ENCODE data around the gene OR8G5.

OR8G5 gene

GRCh38 chr11:124274000-124274399 is 17.8 kb downstream of the OR8G5 start:
- Histone ChIP-seq H3K14ac (ENCODE audit: low read length in 2 of 2) (no peak overlapping the region), H3K4me1 (ENCODE audit: control insufficient read depth, insufficient read depth, low read depth, low read length) (no peaks in the 10 kb centered on the region), H3K23ac (ENCODE audit: low read length in 2 of 2) (no peak overlapping the region), H2BK12ac (ENCODE audit: low read length in 2 of 2) (no peak overlapping the region), H3K27me3 (ENCODE audit: control insufficient read depth in 1 of 2, insufficient read depth in 1 of 2, low read length in 2 of 2) (no peaks in the 10 kb centered on the region), H3K18ac (ENCODE audit: low read depth in 1 of 2, low read length in 2 of 2) (peak overlapping the region in 1 of 2 experiments; percentile 24), H2AK5ac (ENCODE audit: low read length, severe bottlenecking) (no peak overlapping the region), H2BK5ac (ENCODE audit: low read depth, low read length, poor library complexity, severe bottlenecking) (no peak overlapping the region), H3K4ac (ENCODE audit: low read depth in 1 of 2, low read length in 2 of 2) (no peak overlapping the region), H2BK15ac (ENCODE audit: low read depth, poor library complexity, severe bottlenecking) (no peak overlapping the region), H3K79me1 (replicated peaks; ENCODE audit: low read length, poor library complexity, severe bottlenecking) (no peaks in the 10 kb centered on the region), H3K9me3 (ENCODE audit: control insufficient read depth, low read length) (no peaks in the 10 kb centered on the region), H2BK120ac (ENCODE audit: low read depth, low read length) (no peak overlapping the region), H4K91ac (ENCODE audit: low read length) (peak overlapping the region; percentile 30), H3K9ac (ENCODE audit: low read length) (no peak overlapping the region), H4K8ac (ENCODE audit: low read length) (no peak overlapping the region), H3K27ac (ENCODE audit: low read length, poor library complexity, severe bottlenecking) (no peak overlapping the region), H2AFZ (ENCODE audit: low read depth, low read length) (no peak overlapping the region), H3K36me3 (ENCODE audit: control insufficient read depth in 1 of 2, insufficient read depth in 2 of 2, low read depth in 1 of 2, low read length in 2 of 2) (no peaks in the 10 kb centered on the region), H3K4me2 (ENCODE audit: low read length, poor library complexity, severe bottlenecking) (no peak overlapping the region), H3K4me3 (ENCODE audit: insufficient read depth in 1 of 2, low read depth in 1 of 2, low read length in 2 of 2) (no peak overlapping the region)
- DNase-seq: no peak
- WGBS: 83% methylated on average over 2 of the region's 2 CpGs

GRCh38 chr11:124276081-124276480 is 19.9 kb downstream of the OR8G5 start:
- Histone ChIP-seq H4K8ac (ENCODE audit: low read length) (no peak overlapping the region), H3K27me3 (ENCODE audit: control insufficient read depth in 1 of 2, insufficient read depth in 1 of 2, low read length in 2 of 2) (no peaks in the 10 kb centered on the region), H2BK120ac (ENCODE audit: low read depth, low read length) (no peak overlapping the region)

GRCh38 chr11:124277207-124277606 is 21.0 kb downstream of the OR8G5 start:
- H3K9me3 ChIP-seq (ENCODE audit: control insufficient read depth, low read length): peaks cover 3% of the 10 kb centered on the region
- peak overlapping the region; percentile 71 to 99 for H2BK12ac ChIP-seq (ENCODE audit: low read length in 2 of 2)
- H3K4me3 ChIP-seq (ENCODE audit: insufficient read depth in 1 of 2, low read depth in 1 of 2, low read length in 2 of 2): no peak overlapping the region
- no peaks in the 10 kb centered on the region for H3K79me1 ChIP-seq (replicated peaks; ENCODE audit: low read length, poor library complexity, severe bottlenecking)
- H2AFZ ChIP-seq (ENCODE audit: low read depth, low read length): no peak overlapping the region
- no peak overlapping the region for H3K27ac ChIP-seq (ENCODE audit: low read length, poor library complexity, severe bottlenecking)
- H3K23ac ChIP-seq (ENCODE audit: low read length in 2 of 2): no peak overlapping the region
- no peak overlapping the region for H3K4me2 ChIP-seq (ENCODE audit: low read length, poor library complexity, severe bottlenecking)
- no peaks in the 10 kb centered on the region for H3K27me3 ChIP-seq (ENCODE audit: control insufficient read depth in 1 of 2, insufficient read depth in 1 of 2, low read length in 2 of 2)
- peak overlapping the region; percentile 88 to 99 for H3K18ac ChIP-seq (ENCODE audit: low read depth in 1 of 2, low read length in 2 of 2)
- 87% methylated on average over 3 of the region's 3 CpGs for WGBS
- no peaks in the 10 kb centered on the region for H3K4me1 ChIP-seq (ENCODE audit: control insufficient read depth, insufficient read depth, low read depth, low read length)
- H4K91ac ChIP-seq (ENCODE audit: low read length): peak overlapping the region; percentile 99
- peak overlapping the region; percentile 80 for H2BK120ac ChIP-seq (ENCODE audit: low read depth, low read length)
- H3K14ac ChIP-seq (ENCODE audit: low read length in 2 of 2): peak overlapping the region in 1 of 2 experiments; percentile 96
- peak overlapping the region; percentile 89 for H2BK15ac ChIP-seq (ENCODE audit: low read depth, poor library complexity, severe bottlenecking)
- H2BK5ac ChIP-seq (ENCODE audit: low read depth, low read length, poor library complexity, severe bottlenecking): no peak overlapping the region
- H3K36me3 ChIP-seq (ENCODE audit: control insufficient read depth in 1 of 2, insufficient read depth in 2 of 2, low read depth in 1 of 2, low read length in 2 of 2): no peaks in the 10 kb centered on the region
- peak overlapping the region; percentile 97 to 100 for H3K4ac ChIP-seq (ENCODE audit: low read depth in 1 of 2, low read length in 2 of 2)
- no peak overlapping the region for H3K9ac ChIP-seq (ENCODE audit: low read length)
- no peak overlapping the region for H2AK5ac ChIP-seq (ENCODE audit: low read length, severe bottlenecking)
- peak overlapping the region; percentile 94 for H4K8ac ChIP-seq (ENCODE audit: low read length)
- no peak for DNase-seq

More at GRCh38 chr11:124276081-124276480, 19.9 kb downstream of the OR8G5 start:
- H2BK12ac ChIP-seq (ENCODE audit: low read length in 2 of 2): no peak overlapping the region
- H3K36me3 ChIP-seq (ENCODE audit: control insufficient read depth in 1 of 2, insufficient read depth in 2 of 2, low read depth in 1 of 2, low read length in 2 of 2): no peaks in the 10 kb centered on the region
- H2BK5ac ChIP-seq (ENCODE audit: low read depth, low read length, poor library complexity, severe bottlenecking): no peak overlapping the region
- WGBS: 31% methylated on average over 1 of the region's 1 CpG
- no peak overlapping the region for H3K4ac ChIP-seq (ENCODE audit: low read depth in 1 of 2, low read length in 2 of 2)
- peaks cover 3% of the 10 kb centered on the region for H3K9me3 ChIP-seq (ENCODE audit: control insufficient read depth, low read length)
- H2AFZ ChIP-seq (ENCODE audit: low read depth, low read length): no peak overlapping the region
- no peak overlapping the region for H3K18ac ChIP-seq (ENCODE audit: low read depth in 1 of 2, low read length in 2 of 2)
- no peak overlapping the region for H4K91ac ChIP-seq (ENCODE audit: low read length)
- H3K9ac ChIP-seq (ENCODE audit: low read length): no peak overlapping the region
- no peaks in the 10 kb centered on the region for H3K4me1 ChIP-seq (ENCODE audit: control insufficient read depth, insufficient read depth, low read depth, low read length)
- H2AK5ac ChIP-seq (ENCODE audit: low read length, severe bottlenecking): no peak overlapping the region
- H3K79me1 ChIP-seq (replicated peaks; ENCODE audit: low read length, poor library complexity, severe bottlenecking): no peaks in the 10 kb centered on the region
- no peak overlapping the region for H3K27ac ChIP-seq (ENCODE audit: low read length, poor library complexity, severe bottlenecking)
- no peak overlapping the region for H3K14ac ChIP-seq (ENCODE audit: low read length in 2 of 2)
- H3K23ac ChIP-seq (ENCODE audit: low read length in 2 of 2): no peak overlapping the region
- H2BK15ac ChIP-seq (ENCODE audit: low read depth, poor library complexity, severe bottlenecking): no peak overlapping the region
- DNase-seq: peak; percentile 93
- no peak overlapping the region for H3K4me2 ChIP-seq (ENCODE audit: low read length, poor library complexity, severe bottlenecking)
- no peak overlapping the region for H3K4me3 ChIP-seq (ENCODE audit: insufficient read depth in 1 of 2, low read depth in 1 of 2, low read length in 2 of 2)

GRCh38 chr11:124277804-124278203 is 21.6 kb downstream of the OR8G5 start:
- H3K14ac ChIP-seq (ENCODE audit: low read length in 2 of 2): peak overlapping the region in 1 of 2 experiments; percentile 96
- H2BK5ac ChIP-seq (ENCODE audit: low read depth, low read length, poor library complexity, severe bottlenecking): no peak overlapping the region
- H2BK15ac ChIP-seq (ENCODE audit: low read depth, poor library complexity, severe bottlenecking): no peak overlapping the region
- no peak overlapping the region for H2AK5ac ChIP-seq (ENCODE audit: low read length, severe bottlenecking)
- H2AFZ ChIP-seq (ENCODE audit: low read depth, low read length): no peak overlapping the region
- peaks cover 3% of the 10 kb centered on the region for H3K9me3 ChIP-seq (ENCODE audit: control insufficient read depth, low read length)
- no peaks in the 10 kb centered on the region for H3K27me3 ChIP-seq (ENCODE audit: control insufficient read depth in 1 of 2, insufficient read depth in 1 of 2, low read length in 2 of 2)
- no peak overlapping the region for H3K4me2 ChIP-seq (ENCODE audit: low read length, poor library complexity, severe bottlenecking)
- H2BK12ac ChIP-seq (ENCODE audit: low read length in 2 of 2): peak overlapping the region; percentile 71 to 99
- H3K4ac ChIP-seq (ENCODE audit: low read depth in 1 of 2, low read length in 2 of 2): peak overlapping the region; percentile 97 to 100
- peak; percentile 17 for DNase-seq
- no peaks in the 10 kb centered on the region for H3K4me1 ChIP-seq (ENCODE audit: control insufficient read depth, insufficient read depth, low read depth, low read length)
- H3K36me3 ChIP-seq (ENCODE audit: control insufficient read depth in 1 of 2, insufficient read depth in 2 of 2, low read depth in 1 of 2, low read length in 2 of 2): no peaks in the 10 kb centered on the region
- no peak overlapping the region for H3K4me3 ChIP-seq (ENCODE audit: insufficient read depth in 1 of 2, low read depth in 1 of 2, low read length in 2 of 2)
- H3K18ac ChIP-seq (ENCODE audit: low read depth in 1 of 2, low read length in 2 of 2): peak overlapping the region; percentile 88 to 99
- H3K27ac ChIP-seq (ENCODE audit: low read length, poor library complexity, severe bottlenecking): no peak overlapping the region
- H4K8ac ChIP-seq (ENCODE audit: low read length): peak overlapping the region; percentile 94
- peak overlapping the region; percentile 99 for H4K91ac ChIP-seq (ENCODE audit: low read length)
- WGBS: 87% methylated on average over 3 of the region's 3 CpGs
- no peaks in the 10 kb centered on the region for H3K79me1 ChIP-seq (replicated peaks; ENCODE audit: low read length, poor library complexity, severe bottlenecking)
- no peak overlapping the region for H3K9ac ChIP-seq (ENCODE audit: low read length)
- peak overlapping the region; percentile 80 for H2BK120ac ChIP-seq (ENCODE audit: low read depth, low read length)
- H3K23ac ChIP-seq (ENCODE audit: low read length in 2 of 2): peak overlapping the region in 1 of 2 experiments; percentile 80
